Heart left ventricle (tissue), 13 donors: Measurements from ENCODE around the gene SIGMAR1.

Source experiments
- CTCF ChIP-seq, 12 donors: fragments of 200-600 bp; sonication (generic) in 4 of 12; IDR thresholded peaks; one replicate each; pipeline versions ENCODE4 v1.5.0 to v1.8.0; 2018 to 2022; ENCODE audit warnings: antibody characterized with exemption in 12 of 12, mild to moderate bottlenecking in 5 of 12
- POLR2A ChIP-seq, 2 donors: fragments of 450-650 bp; IDR thresholded peaks; one replicate each; pipeline ENCODE4 v1.6.1; 2017; ENCODE audit warnings: antibody characterized with exemption in 2 of 2, mild to moderate bottlenecking in 2 of 2, moderate library complexity in 2 of 2
- donor health status: ischemic (EF 13 %, LVEDD 7.1; RV severe dilation, severe dysfunction).
- donor health status: DM: no; HTN: yes; CAD: no.
- donor health status: DM: no; HTN: no; CAD: no.
- donor health status: ischemic (EF 25% LVEDD 6.9; RV normal size, moderate dysfunction).
- donor health status: ischemic (EF 25% LVEDD 5.7; RV mildly dilated, moderate dysfunction).
- donor health status: ischemic (EF 35%, LVEDD 5.7; RV mildly dilated, moderate dysfunction).
- donor health status: nonischemic (EF 11% LVEDD 7.7; RV severe dilation, severe dysfunction).
- donor health status: DM: yes; HTN: yes; CAD: no.
- donor health status: PGD.
- donor health status: ischemic (EF 29% LVEDD 5.4; RV normal size, mild dysfunction).
- donor health status: nonischemic (EF 23%, LVEDD 6.1; RV moderate dilation, normal function).

GRCh38 chr9:34635556-34635955 lies 2.0 kb downstream of the SIGMAR1 start:
- no peak for TF ChIP-seq CTCF (IDR thresholded peaks at IDR 0.05)
- no peak for TF ChIP-seq POLR2A (IDR thresholded peaks at IDR 0.05)
